ENCODE data around the gene DKK3. TPM values are rescaled to one million over a fixed set of nuclear protein-coding genes. Genes with fewer than 3 reads are reported as not detected.

The DKK3 gene
- total RNA-seq, 4 donors from 2014 or later = 4.1 to 31.7 (median 7.2) TPM

DNA sequence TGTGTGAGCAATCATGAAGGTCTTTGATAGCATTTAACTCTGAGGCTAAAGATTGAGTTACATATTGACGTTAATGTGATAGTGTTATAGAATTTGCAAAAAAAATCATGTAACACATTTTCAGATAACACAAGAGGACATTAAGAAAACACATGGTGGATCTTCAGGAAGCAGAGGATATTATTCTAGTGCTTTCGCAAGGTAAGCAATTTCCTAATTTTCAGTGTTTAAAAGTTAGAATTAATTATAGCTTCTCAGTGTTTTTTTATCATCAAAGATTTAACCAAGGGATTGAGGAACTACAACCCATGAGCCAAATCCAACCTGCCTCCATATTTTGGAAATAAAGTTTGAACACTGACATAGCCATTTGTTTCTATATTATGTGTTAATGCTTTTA, 78.5 kb downstream of the DKK3 start:
- DNase-seq (no peak), ATAC-seq (no peak)
- H3K27me3 ChIP-seq = no peaks in the 10 kb centered on the region
- no peak for TF ChIP-seq POLR2A (IDR thresholded peaks at IDR 0.05)
- TF ChIP-seq, protein P1, sequence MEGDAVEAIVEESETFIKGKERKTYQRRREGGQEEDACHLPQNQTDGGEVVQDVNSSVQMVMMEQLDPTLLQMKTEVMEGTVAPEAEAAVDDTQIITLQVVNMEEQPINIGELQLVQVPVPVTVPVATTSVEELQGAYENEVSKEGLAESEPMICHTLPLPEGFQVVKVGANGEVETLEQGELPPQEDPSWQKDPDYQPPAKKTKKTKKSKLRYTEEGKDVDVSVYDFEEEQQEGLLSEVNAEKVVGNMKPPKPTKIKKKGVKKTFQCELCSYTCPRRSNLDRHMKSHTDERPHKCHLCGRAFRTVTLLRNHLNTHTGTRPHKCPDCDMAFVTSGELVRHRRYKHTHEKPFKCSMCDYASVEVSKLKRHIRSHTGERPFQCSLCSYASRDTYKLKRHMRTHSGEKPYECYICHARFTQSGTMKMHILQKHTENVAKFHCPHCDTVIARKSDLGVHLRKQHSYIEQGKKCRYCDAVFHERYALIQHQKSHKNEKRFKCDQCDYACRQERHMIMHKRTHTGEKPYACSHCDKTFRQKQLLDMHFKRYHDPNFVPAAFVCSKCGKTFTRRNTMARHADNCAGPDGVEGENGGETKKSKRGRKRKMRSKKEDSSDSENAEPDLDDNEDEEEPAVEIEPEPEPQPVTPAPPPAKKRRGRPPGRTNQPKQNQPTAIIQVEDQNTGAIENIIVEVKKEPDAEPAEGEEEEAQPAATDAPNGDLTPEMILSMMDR (IDR thresholded peaks at IDR 0.05 in 4 of 5, conservative IDR thresholded peaks at IDR 0.05 in 1 of 5) = no peak
- H3K27ac ChIP-seq = no peak overlapping the region
- in situ Hi-C loops (cut with MboI; ENCODE audit: low sequenced_read_pairs in 4 of 4) (loop anchor here in 3 of 4 donors (5.0 to 25.0 kb wide), 5 partner anchors 105 to 357 kb away; no protein-coding TSS in a partner anchor), intact Hi-C loops (cut with DNase I; ENCODE audit: low total_unique reads) (loop anchor here (10.0 kb wide), 1 partner anchor 355 kb away; no protein-coding TSS in a partner anchor)
- H3K4me3 ChIP-seq = no peak overlapping the region
- H3K36me3 ChIP-seq = peaks cover 0 to 56% of the 10 kb centered on the region in 2 donors
- no peaks in the 10 kb centered on the region for H3K4me1 ChIP-seq
- H3K9me3 ChIP-seq = no peaks in the 10 kb centered on the region

DNA sequence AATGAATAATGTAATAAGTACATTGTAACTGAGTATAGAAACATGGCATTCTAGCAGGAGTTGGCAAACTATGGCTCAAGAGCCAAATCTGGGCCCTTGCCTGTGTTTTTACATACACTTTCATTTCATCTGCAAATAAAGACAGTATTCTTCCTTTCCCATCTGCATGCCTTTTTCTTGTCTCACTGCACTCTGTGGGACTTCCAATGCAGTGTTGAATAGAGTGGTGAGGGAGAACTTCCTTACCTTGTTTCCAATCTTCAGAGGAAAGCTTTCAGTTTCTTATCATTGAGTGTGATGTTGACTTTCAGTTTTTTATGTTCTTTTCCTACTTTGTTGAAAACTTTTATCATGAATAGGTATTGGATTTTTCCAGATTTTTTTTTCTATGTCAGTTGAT, 84.6 kb downstream of the DKK3 start:
- intact Hi-C loops (cut with DNase I; ENCODE audit: low total_unique reads) = no loop called here
- Histone ChIP-seq H3K36me3 (peaks cover 0 to 24% of the 10 kb centered on the region in 2 donors), H3K27ac (peak overlapping the region in 3 of 4 donors; percentile 10 to 21 (median 12))

DNA sequence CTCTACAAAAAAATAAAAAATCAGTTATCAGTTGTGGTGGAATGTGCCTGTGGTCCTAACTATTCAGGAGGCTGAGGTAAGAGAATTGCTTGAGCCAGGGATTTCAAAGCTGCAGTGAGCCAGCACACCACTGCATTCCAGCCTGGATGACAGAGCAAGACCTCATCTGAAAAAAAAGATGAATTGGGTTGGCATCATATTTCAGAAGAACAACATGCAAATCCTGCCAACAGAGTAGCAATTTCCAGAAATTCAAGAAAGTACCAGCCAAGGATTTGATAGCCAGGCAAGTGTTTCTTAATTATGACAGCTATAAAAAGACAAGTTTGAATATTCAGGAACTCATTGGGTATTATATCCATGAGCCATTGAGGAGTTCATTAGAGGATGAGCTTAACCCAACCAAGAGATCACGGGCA, 91.4 kb downstream of the DKK3 start:
- intact Hi-C loops (cut with DNase I; ENCODE audit: low total_unique reads) = no loop called here

More for the DNA sequence above, 84.6 kb downstream of the DKK3 start:
- Histone ChIP-seq H3K9me3 (no peaks in the 10 kb centered on the region), H3K4me1 (no peaks in the 10 kb centered on the region), H3K4me3 (no peak overlapping the region), H3K27me3 (no peaks in the 10 kb centered on the region)
- in situ Hi-C loops (cut with MboI; ENCODE audit: low sequenced_read_pairs in 4 of 4) = no loop called here
- ATAC-seq = no peak
- no peak for DNase-seq
- TF ChIP-seq, protein P1 (IDR thresholded peaks at IDR 0.05 in 4 of 5, conservative IDR thresholded peaks at IDR 0.05 in 1 of 5) = no peak
- TF ChIP-seq POLR2A (IDR thresholded peaks at IDR 0.05) = no peak

DNA sequence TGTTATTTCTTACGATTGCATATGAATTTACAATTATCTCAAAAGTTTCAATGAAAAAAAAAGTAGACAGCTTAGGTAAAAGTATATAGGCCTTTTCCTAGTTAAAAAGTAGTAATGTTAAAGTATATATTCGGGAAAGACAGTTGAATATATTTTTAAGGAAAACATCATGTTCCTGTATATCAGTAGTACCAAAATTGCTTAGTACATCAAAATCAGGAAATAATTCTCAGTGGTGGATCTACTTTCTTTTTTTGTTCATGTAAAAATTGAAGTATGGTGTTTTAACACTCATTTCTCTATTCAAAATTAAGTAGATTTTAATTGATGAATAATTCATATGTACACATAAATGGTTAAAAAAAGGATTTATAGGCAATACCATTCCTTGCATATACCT, 92.8 kb downstream of the DKK3 start:
- Histone ChIP-seq H3K4me3 (no peak overlapping the region), H3K36me3 (peaks cover 0 to 5% of the 10 kb centered on the region in 2 donors), H3K9me3 (no peaks in the 10 kb centered on the region), H3K4me1 (peaks cover 8 to 15% of the 10 kb centered on the region in 2 donors), H3K27ac (no peak overlapping the region), H3K27me3 (no peaks in the 10 kb centered on the region)
- in situ Hi-C loops (cut with MboI; ENCODE audit: low sequenced_read_pairs in 4 of 4) = no loop called here
- no peak for DNase-seq
- TF ChIP-seq, protein P1 (IDR thresholded peaks at IDR 0.05 in 4 of 5, conservative IDR thresholded peaks at IDR 0.05 in 1 of 5) = no peak
- no peak for TF ChIP-seq POLR2A (IDR thresholded peaks at IDR 0.05)
- ATAC-seq = no peak
- intact Hi-C loops (cut with DNase I; ENCODE audit: low total_unique reads) = no loop called here

More for the DNA sequence above, 91.4 kb downstream of the DKK3 start:
- ATAC-seq (peak; percentile 73 to 78), DNase-seq (peak in 1 of 2 donors; percentile 20)
- in situ Hi-C loops (cut with MboI; ENCODE audit: low sequenced_read_pairs in 4 of 4) = no loop called here
- H3K36me3 ChIP-seq = peaks cover 0 to 11% of the 10 kb centered on the region in 2 donors
- no peaks in the 10 kb centered on the region for H3K9me3 ChIP-seq
- H3K27me3 ChIP-seq = no peaks in the 10 kb centered on the region
- peaks cover 8 to 15% of the 10 kb centered on the region in 2 donors for H3K4me1 ChIP-seq
- peak overlapping the region; percentile 3 to 60 (median 30) for H3K27ac ChIP-seq
- TF ChIP-seq, protein P1 (IDR thresholded peaks at IDR 0.05 in 4 of 5, conservative IDR thresholded peaks at IDR 0.05 in 1 of 5) = no peak
- no peak for TF ChIP-seq POLR2A (IDR thresholded peaks at IDR 0.05)
- H3K4me3 ChIP-seq = no peak overlapping the region

DNA sequence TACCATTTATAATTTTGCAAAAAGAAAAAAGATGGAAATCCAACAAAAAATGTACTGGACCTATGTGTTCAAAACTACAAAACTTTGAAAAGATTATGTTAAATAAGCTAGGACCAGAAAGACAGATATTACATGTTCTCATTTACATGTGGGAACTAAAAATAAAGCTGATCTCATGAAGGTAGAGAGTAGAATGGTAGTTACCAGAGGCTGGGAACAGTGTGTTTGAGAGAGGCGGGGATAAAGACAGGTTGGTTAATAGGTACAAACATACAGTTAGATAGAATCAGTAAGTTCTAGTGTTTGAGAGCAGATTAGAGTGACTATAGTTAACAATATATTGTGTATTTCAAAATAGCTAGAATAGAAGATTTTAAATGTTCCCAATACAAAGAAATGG, 95.0 kb downstream of the DKK3 start:
- ATAC-seq (no peak), DNase-seq (no peak)
- in situ Hi-C loops (cut with MboI; ENCODE audit: low sequenced_read_pairs in 4 of 4) = no loop called here
- H3K4me3 ChIP-seq = no peak overlapping the region
- H3K36me3 ChIP-seq = peaks cover 0 to 13% of the 10 kb centered on the region in 2 donors
- intact Hi-C loops (cut with DNase I; ENCODE audit: low total_unique reads) = no loop called here
- TF ChIP-seq, protein P1 (IDR thresholded peaks at IDR 0.05 in 4 of 5, conservative IDR thresholded peaks at IDR 0.05 in 1 of 5) = no peak
- TF ChIP-seq POLR2A (IDR thresholded peaks at IDR 0.05) = no peak
- peaks cover 8 to 15% of the 10 kb centered on the region in 2 donors for H3K4me1 ChIP-seq
- no peak overlapping the region for H3K27ac ChIP-seq
- no peaks in the 10 kb centered on the region for H3K27me3 ChIP-seq
- H3K9me3 ChIP-seq = no peaks in the 10 kb centered on the region
